Tibial nerve (tissue), 4 donors: ENCODE results near the gene HNRNPAB.

ENCODE experiments used
- EP300 ChIP-seq, 2 donors: sonication (generic); formaldehyde crosslinking; IDR thresholded peaks; one replicate each; pipeline ENCODE4 v1.6.1; 2017; ENCODE audit warnings: antibody characterized with exemption in 2 of 2, mild to moderate bottlenecking in 1 of 2
- TF ChIP-seq, protein P1 (sequence below), 5 experiments: fragments of 200-600 bp in 3 of 5; fragments of 450-650 bp in 2 of 5; sonication (generic) in 3 of 5; IDR thresholded peaks; one replicate each; pipeline ENCODE4 v1.5.1; 2016 to 2019; ENCODE audit warnings: antibody characterized with exemption in 5 of 5, mild to moderate bottlenecking in 3 of 5, moderate library complexity in 2 of 5

DNA sequence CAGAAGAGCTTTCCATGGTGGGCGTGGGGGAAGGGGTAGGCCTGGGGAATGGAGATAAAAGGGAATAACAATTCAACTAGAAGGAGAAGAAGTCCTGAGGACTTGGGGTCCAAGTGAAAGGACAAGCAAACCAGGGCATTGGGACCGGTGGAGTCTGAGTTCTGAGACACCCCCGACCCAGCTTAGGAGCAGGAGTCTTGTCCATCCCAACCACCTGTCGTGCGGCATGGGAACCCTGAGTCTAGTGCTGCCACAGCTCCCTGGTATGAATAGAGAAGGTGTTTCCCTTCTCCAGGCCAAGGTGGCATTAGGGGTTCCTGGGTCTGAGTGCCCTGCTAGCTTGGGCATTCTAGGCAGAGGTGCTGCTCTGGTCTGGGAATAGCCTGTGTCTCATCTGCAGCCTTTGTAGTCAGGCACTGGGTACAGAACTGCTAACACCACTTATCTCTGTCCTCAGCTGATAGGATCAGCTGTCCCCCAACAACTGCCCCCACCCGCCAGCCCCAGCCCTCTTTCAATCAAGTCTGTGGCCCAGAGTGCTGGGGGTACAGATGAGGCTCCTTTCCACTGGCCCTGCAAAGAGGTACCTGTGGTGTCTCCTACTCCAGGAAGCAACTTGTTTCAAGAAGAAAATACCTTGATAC lies 9.9 kb downstream of the HNRNPAB start:
- TF ChIP-seq, protein P1, sequence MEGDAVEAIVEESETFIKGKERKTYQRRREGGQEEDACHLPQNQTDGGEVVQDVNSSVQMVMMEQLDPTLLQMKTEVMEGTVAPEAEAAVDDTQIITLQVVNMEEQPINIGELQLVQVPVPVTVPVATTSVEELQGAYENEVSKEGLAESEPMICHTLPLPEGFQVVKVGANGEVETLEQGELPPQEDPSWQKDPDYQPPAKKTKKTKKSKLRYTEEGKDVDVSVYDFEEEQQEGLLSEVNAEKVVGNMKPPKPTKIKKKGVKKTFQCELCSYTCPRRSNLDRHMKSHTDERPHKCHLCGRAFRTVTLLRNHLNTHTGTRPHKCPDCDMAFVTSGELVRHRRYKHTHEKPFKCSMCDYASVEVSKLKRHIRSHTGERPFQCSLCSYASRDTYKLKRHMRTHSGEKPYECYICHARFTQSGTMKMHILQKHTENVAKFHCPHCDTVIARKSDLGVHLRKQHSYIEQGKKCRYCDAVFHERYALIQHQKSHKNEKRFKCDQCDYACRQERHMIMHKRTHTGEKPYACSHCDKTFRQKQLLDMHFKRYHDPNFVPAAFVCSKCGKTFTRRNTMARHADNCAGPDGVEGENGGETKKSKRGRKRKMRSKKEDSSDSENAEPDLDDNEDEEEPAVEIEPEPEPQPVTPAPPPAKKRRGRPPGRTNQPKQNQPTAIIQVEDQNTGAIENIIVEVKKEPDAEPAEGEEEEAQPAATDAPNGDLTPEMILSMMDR (IDR thresholded peaks at IDR 0.05) = no peak
- no peak for TF ChIP-seq EP300 (IDR thresholded peaks at IDR 0.05)
